Hepatocyte (in vitro differentiated cells): ENCODE data around the gene NDUFS7. TPM values are rescaled to one million over a fixed set of nuclear protein-coding genes. Genes with fewer than 3 reads are reported as not detected.

Experiments used
- DNase-seq: peaks from one replicate; pipeline ENCODE4 v3.0.0-alpha.2; 2016; ENCODE audit warnings: low spot score
- H2AFZ ChIP-seq: fragments of 200-600 bp; sonication (generic); 2 replicates; pipeline ENCODE4 v1.6.0; 2016; ENCODE audit warnings: antibody characterized with exemption, mild to moderate bottlenecking
- H3K27ac ChIP-seq: fragments of 200-600 bp; sonication (generic); 2 replicates; pipeline ENCODE4 v1.5.1; 2016; ENCODE audit warnings: mild to moderate bottlenecking
- H3K27me3 ChIP-seq: fragments of 200-600 bp; sonication (generic); 2 replicates; pipeline ENCODE4 v1.6.1; 2016
- H3K36me3 ChIP-seq: fragments of 200-600 bp; sonication (generic); replicated peaks from 2 replicates; pipeline ENCODE4 v1.5.1; 2016; ENCODE audit warnings: low read depth; ENCODE audit not compliant: insufficient read depth
- H3K4me1 ChIP-seq: fragments of 200-600 bp; sonication (generic); 2 replicates; pipeline ENCODE4 v1.5.1; 2016; ENCODE audit warnings: mild to moderate bottlenecking, moderate library complexity; ENCODE audit not compliant: insufficient read depth
- H3K4me2 ChIP-seq: fragments of 200-600 bp; sonication (generic); 2 replicates; pipeline ENCODE4 v1.6.0; 2016
- H3K4me3 ChIP-seq: fragments of 200-600 bp; sonication (generic); 2 replicates; pipeline ENCODE4 v1.5.1; 2016; ENCODE audit warnings: mild to moderate bottlenecking
- H3K79me2 ChIP-seq: fragments of 200-600 bp; sonication (generic); 2 replicates; pipeline ENCODE4 v1.6.0; 2017; ENCODE audit warnings: mild to moderate bottlenecking
- H3K9me2 ChIP-seq: fragments of 200-600 bp; sonication (generic); replicated peaks from 2 replicates; pipeline ENCODE4 v1.6.0; 2017; ENCODE audit warnings: mild to moderate bottlenecking; ENCODE audit not compliant: insufficient read depth
- H3K9me3 ChIP-seq: fragments of 200-600 bp; sonication (generic); 2 replicates; pipeline ENCODE4 v1.5.1; 2016; ENCODE audit warnings: low read depth, mild to moderate bottlenecking
- H4K20me1 ChIP-seq: fragments of 200-600 bp; sonication (generic); 2 replicates; pipeline ENCODE4 v1.6.0; 2016; ENCODE audit warnings: mild to moderate bottlenecking; ENCODE audit not compliant: insufficient read depth, poor library complexity, severe bottlenecking
- EZH2 ChIP-seq: fragments of 200-600 bp; sonication (generic); IDR thresholded peaks from 2 replicates; pipeline ENCODE4 v1.6.1; 2016; ENCODE audit warnings: antibody characterized with exemption, mild to moderate bottlenecking, borderline replicate concordance
- EZH2phosphoT487 ChIP-seq: fragments of 200-600 bp; sonication (generic); IDR thresholded peaks from one replicate; pipeline ENCODE4 v1.6.1; 2018; ENCODE audit warnings: antibody characterized with exemption, mild to moderate bottlenecking, low read depth, moderate library complexity; ENCODE audit not compliant: unreplicated experiment, severe bottlenecking
- WGBS: methylation state at CpG from one replicate; pipeline ENCODE4 v1.1.6; 2016; ENCODE audit warnings: low lambda C conversion rate; ENCODE audit errors: missing lambda C conversion rate; 5-methylcytosine and 5-hydroxymethylcytosine counted together
- polyA plus RNA-seq: library from polyadenylated mRNA; unstranded; fragments of >200 nt; fragmentation: Nextera tagmentation; extraction: Ambion mirVana; gene quantifications from 2 replicates; pipeline ENCODE4 v1.2.1, GENCODE V29; 2016
- total RNA-seq: library from RNA; depleted of rRNA; stranded (reverse); fragments of >200 nt; gene quantifications from 2 replicates; pipeline ENCODE4 v1.2.3, GENCODE V29; 2014
- TF ChIP-seq, protein P1 (sequence below): fragments of 200-600 bp; sonication (generic); IDR thresholded peaks from 2 replicates; pipeline ENCODE4 v1.5.1; 2016; ENCODE audit warnings: antibody characterized with exemption, mild to moderate bottlenecking; ENCODE audit not compliant: poor library complexity

Gene NDUFS7
- total and polyA plus RNA-seq, 2 experiments from 2014 or later: 81.6 to 276 TPM

DNA sequence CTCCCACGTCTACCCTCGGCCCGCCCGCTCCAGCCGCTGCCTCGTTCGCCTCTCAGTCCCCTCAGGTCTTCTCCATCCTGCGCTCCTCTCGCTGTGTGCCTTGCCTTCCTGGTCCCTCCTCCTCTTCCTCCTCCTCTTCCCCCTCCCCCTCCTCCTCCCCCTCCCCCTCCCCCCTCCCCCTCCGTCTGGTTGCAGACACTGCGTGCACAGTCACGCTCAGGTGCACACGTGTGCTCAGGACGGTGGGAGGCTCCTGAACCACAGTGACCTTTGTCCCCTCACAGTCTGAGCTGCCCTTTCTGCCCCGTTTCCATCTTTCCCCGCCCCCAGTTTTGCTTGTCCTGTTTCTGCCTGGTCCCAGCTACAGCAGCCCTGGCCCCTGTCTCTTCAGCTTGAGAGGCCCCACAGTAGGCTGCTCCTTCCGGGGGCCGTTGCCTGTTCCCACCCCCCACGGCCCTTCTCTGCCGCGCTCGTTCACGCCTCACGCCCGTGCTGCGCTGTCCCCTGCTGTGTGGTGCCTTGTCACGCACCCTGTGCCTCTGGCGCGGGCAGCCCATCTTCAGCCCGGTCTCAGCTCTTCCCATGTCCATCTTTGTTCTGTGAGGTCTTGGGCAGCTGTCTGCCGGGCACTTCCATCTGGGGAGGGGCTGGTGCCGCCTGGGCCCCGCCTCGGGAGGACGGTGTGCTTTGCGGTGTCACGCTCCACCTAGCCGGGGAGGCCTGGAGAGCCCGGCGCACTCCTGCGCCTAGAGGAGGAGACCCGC, 40.7 kb downstream of the NDUFS7 start:
- H3K9me3 ChIP-seq: no peaks in the 10 kb centered on the region
- no peaks in the 10 kb centered on the region for H3K27me3 ChIP-seq
- no peak overlapping the region for H2AFZ ChIP-seq
- H3K4me2 ChIP-seq: peak overlapping the region; percentile 56
- no peak overlapping the region for H3K4me3 ChIP-seq
- peaks cover 88% of the 10 kb centered on the region for H3K79me2 ChIP-seq
- WGBS: 82% methylated on average over 20 of the region's 42 CpGs
- TF ChIP-seq EZH2: no peak
- TF ChIP-seq, protein P1, sequence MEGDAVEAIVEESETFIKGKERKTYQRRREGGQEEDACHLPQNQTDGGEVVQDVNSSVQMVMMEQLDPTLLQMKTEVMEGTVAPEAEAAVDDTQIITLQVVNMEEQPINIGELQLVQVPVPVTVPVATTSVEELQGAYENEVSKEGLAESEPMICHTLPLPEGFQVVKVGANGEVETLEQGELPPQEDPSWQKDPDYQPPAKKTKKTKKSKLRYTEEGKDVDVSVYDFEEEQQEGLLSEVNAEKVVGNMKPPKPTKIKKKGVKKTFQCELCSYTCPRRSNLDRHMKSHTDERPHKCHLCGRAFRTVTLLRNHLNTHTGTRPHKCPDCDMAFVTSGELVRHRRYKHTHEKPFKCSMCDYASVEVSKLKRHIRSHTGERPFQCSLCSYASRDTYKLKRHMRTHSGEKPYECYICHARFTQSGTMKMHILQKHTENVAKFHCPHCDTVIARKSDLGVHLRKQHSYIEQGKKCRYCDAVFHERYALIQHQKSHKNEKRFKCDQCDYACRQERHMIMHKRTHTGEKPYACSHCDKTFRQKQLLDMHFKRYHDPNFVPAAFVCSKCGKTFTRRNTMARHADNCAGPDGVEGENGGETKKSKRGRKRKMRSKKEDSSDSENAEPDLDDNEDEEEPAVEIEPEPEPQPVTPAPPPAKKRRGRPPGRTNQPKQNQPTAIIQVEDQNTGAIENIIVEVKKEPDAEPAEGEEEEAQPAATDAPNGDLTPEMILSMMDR: no peak
- TF ChIP-seq EZH2phosphoT487: no peak
- peak overlapping the region; percentile 86 for H3K27ac ChIP-seq
- no peaks in the 10 kb centered on the region for H3K9me2 ChIP-seq
- peak; percentile 77 for DNase-seq
- H3K36me3 ChIP-seq: no peaks in the 10 kb centered on the region
- H4K20me1 ChIP-seq: peaks cover 15% of the 10 kb centered on the region
- H3K4me1 ChIP-seq: peaks cover 16% of the 10 kb centered on the region

DNA sequence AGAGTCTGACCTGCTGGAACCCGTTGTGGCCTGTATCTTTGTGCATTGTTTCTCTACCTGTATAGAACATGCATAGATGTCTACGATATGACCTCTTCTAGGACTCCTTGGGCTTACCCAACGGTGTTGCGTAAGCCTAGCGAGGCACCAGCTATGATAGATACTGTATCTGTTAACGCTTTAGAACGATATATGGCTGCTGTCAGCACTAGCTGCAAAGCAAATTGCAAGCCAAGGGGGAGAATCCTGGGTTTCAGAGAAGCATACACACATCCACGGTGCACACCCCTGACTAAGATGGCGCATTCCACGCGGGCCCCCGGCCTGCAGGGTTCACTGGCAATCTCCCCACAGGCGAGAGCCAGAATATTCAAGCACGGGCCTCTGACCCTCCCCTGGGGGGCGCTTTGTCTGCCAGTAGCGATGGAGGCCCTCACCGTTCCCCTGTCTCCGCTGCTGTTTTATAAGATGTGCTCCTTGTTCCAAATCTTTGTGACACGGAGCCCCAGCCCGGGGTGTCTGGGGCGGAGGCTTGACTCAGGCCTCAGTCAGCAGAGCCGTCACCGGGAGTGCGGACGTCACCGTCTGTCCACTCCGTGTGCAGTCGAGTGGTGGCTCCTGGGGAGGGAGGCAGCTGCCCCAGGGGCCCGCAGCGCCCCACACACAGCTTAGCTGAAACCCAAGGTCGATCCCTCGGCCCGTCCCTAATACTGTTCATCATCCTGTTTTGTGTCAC, 41.6 kb downstream of the NDUFS7 start:
- DNase-seq: no peak
- TF ChIP-seq, protein P1: no peak
- TF ChIP-seq EZH2 (no peak), EZH2phosphoT487 (no peak)
- Histone ChIP-seq H3K79me2 (peaks cover 87% of the 10 kb centered on the region), H2AFZ (no peak overlapping the region), H4K20me1 (peaks cover 12% of the 10 kb centered on the region), H3K9me2 (no peaks in the 10 kb centered on the region), H3K9me3 (no peaks in the 10 kb centered on the region), H3K36me3 (no peaks in the 10 kb centered on the region), H3K4me3 (no peak overlapping the region), H3K27ac (peak overlapping the region; percentile 86), H3K27me3 (no peaks in the 10 kb centered on the region), H3K4me2 (peak overlapping the region; percentile 56), H3K4me1 (peaks cover 20% of the 10 kb centered on the region)
- 91% methylated on average over 33 of the region's 33 CpGs for WGBS

DNA sequence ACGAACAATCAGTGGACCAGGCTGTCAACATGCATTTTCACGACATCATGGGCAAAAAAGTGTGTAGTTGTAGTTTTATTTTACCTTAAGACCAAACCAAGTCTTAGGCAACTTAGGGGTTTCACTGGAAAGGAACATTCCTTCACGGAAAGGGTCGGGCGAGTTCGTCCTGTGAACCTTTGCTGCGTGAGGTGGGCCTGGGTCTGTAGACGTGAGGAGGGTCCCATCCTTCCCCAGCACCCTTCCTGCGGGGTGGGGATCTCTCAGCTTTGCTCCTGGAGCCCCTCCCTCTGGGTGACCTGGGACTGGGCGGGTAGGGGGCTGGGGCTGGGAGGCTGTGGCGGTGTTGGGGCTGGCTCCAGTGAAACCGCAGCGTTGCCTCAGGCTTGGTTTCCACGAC, 42.2 kb downstream of the NDUFS7 start:
- TF ChIP-seq EZH2phosphoT487 (no peak), EZH2 (no peak)
- TF ChIP-seq, protein P1: no peak
- peaks cover 84% of the 10 kb centered on the region for H3K79me2 ChIP-seq
- no peaks in the 10 kb centered on the region for H3K9me2 ChIP-seq
- no peaks in the 10 kb centered on the region for H3K9me3 ChIP-seq
- peaks cover 12% of the 10 kb centered on the region for H4K20me1 ChIP-seq
- H3K4me3 ChIP-seq: no peak overlapping the region
- H3K36me3 ChIP-seq: no peaks in the 10 kb centered on the region
- 88% methylated on average over 10 of the region's 14 CpGs for WGBS
- H3K4me1 ChIP-seq: peaks cover 20% of the 10 kb centered on the region
- no peak for DNase-seq
- H3K27me3 ChIP-seq: no peaks in the 10 kb centered on the region
- no peak overlapping the region for H3K27ac ChIP-seq
- H2AFZ ChIP-seq: no peak overlapping the region
- no peak overlapping the region for H3K4me2 ChIP-seq
